Measurements from ENCODE around the gene KRTAP10-2. TPM values are rescaled to one million over a fixed set of nuclear protein-coding genes. Genes with fewer than 3 reads are reported as not detected.

Gene KRTAP10-2
- total RNA-seq, 1 experiment from 2014 or later = not detected

DNA sequence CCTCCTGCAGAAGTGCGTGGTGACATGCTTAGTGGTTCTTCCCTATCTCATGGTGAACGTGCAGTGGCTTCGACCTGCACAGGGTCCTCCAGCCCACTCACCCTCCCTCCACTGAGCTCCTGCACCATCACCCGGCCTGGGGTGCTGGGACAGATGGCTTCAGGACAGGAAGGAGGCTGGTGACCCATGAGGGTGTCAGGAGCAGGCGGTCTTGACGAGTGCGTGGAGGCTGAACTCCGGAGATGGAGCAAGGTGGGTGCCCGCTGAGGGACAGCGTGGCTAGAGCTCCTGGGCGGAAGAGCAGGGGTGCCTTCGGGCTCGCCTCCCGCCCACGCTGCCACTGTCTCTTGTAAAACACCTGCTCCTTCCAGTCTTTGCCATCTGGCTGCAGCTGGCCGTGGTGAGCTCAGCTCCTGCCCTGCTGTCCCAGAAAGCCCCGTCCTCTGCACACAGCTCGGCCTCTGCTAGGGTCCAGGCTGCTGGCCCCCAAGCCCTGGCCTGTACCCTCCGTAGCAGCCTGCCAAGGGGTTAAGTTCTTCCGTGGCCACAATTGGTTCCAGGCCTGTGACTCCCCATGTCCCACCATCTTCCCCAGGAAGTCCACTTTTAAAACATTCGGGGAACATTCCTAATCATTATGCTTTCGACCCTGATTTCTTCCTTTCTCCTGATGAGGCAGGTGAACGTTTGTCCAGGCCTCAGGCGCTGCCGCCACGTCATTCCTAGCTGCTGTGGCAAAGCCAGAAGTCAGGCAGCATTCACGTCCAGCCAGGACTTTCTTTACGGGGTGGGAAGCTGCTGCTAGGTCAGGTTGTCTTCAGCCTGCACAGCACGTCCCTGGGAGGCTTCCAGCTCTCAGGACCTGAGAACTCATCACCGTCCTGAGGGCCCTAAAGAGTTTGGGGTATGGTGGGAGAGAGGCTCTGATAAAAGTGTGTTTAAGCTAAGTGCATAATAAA, 19.4 kb downstream of the KRTAP10-2 start:
- Histone ChIP-seq H3K27ac (no peak overlapping the region), H3K9me2 (ENCODE audit: insufficient read depth) (no peaks in the 10 kb centered on the region), H4K20me1 (ENCODE audit: insufficient read depth) (no peaks in the 10 kb centered on the region), H3K4me3 (no peak overlapping the region), H3K36me3 (ENCODE audit: low read depth) (no peaks in the 10 kb centered on the region), H3F3A (ENCODE audit: insufficient read depth, low read depth) (no peaks in the 10 kb centered on the region), H3K4me2 (no peak overlapping the region), H3K4me1 (replicated peaks; ENCODE audit: insufficient read depth) (no peaks in the 10 kb centered on the region), H3K79me2 (ENCODE audit: low read depth) (no peaks in the 10 kb centered on the region), H2AFZ (no peak overlapping the region), H3K27me3 (ENCODE audit: insufficient read depth, low read depth) (peaks cover 50% of the 10 kb centered on the region), H3K9me3 (ENCODE audit: insufficient read depth, low read depth) (no peaks in the 10 kb centered on the region)
- no peak for DNase-seq
- TF ChIP-seq, protein P1, sequence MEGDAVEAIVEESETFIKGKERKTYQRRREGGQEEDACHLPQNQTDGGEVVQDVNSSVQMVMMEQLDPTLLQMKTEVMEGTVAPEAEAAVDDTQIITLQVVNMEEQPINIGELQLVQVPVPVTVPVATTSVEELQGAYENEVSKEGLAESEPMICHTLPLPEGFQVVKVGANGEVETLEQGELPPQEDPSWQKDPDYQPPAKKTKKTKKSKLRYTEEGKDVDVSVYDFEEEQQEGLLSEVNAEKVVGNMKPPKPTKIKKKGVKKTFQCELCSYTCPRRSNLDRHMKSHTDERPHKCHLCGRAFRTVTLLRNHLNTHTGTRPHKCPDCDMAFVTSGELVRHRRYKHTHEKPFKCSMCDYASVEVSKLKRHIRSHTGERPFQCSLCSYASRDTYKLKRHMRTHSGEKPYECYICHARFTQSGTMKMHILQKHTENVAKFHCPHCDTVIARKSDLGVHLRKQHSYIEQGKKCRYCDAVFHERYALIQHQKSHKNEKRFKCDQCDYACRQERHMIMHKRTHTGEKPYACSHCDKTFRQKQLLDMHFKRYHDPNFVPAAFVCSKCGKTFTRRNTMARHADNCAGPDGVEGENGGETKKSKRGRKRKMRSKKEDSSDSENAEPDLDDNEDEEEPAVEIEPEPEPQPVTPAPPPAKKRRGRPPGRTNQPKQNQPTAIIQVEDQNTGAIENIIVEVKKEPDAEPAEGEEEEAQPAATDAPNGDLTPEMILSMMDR (conservative IDR thresholded peaks at IDR 0.05) = no peak
- TF ChIP-seq EZH2 (IDR thresholded peaks at IDR 0.05; ENCODE audit: low read depth) = no peak
- intact Hi-C loops (cut with micrococcal nuclease; ENCODE audit: unreplicated experiment) = no loop called here
- CTCF ChIA-PET = no interaction called here
- no TSS peak for BruUV-seq (replicated peaks)
- POLR2A ChIA-PET (ENCODE audit: unreplicated experiment) = no interaction called here

DNA sequence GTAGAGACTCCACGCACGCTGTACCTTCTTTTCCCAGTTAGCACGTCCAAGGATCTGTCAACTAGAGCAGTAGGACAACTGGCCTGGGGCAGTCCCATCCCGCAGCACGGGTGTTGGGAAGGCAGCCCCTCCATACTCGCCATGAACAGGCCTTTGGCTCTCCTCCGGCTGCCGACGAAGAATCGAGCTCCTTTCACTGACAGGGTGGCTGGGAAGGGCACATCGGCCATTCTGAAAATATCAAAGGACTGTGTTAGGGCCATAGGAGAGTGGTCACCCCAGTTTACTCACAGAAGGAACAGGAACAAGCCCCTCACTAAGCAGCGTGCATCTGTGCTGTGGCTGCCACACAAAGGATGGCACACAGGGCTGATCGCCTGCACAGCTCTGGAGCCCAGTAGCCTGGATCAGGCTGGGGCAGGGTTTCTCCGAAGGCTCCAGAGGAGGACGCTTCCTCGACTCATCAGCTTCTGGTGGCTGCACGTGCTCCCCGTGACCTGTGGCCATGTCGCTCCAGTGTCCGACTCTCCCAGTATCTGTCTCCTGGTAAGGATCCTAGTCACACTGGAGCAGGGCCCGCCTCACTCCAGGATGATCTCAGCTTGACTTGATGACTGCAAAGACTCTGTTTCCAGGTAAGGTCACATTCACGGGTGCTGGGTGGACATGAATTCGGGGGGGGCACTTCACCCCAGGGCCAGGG, 20.3 kb downstream of the KRTAP10-2 start:
- no peak for DNase-seq
- no peaks in the 10 kb centered on the region for H3K9me3 ChIP-seq (ENCODE audit: insufficient read depth, low read depth)
- no peaks in the 10 kb centered on the region for H3F3A ChIP-seq (ENCODE audit: insufficient read depth, low read depth)
- no peaks in the 10 kb centered on the region for H3K79me2 ChIP-seq (ENCODE audit: low read depth)
- H3K27ac ChIP-seq = no peak overlapping the region
- BruUV-seq (replicated peaks) = no TSS peak
- no peak overlapping the region for H2AFZ ChIP-seq
- peaks cover 56% of the 10 kb centered on the region for H3K27me3 ChIP-seq (ENCODE audit: insufficient read depth, low read depth)
- no peaks in the 10 kb centered on the region for H3K4me1 ChIP-seq (replicated peaks; ENCODE audit: insufficient read depth)
- no peak for TF ChIP-seq EZH2 (IDR thresholded peaks at IDR 0.05; ENCODE audit: low read depth)
- TF ChIP-seq, protein P1 (conservative IDR thresholded peaks at IDR 0.05) = no peak
- H3K36me3 ChIP-seq (ENCODE audit: low read depth) = no peaks in the 10 kb centered on the region
- no peak overlapping the region for H3K4me2 ChIP-seq
- intact Hi-C loops (cut with micrococcal nuclease; ENCODE audit: unreplicated experiment) = no loop called here
- H4K20me1 ChIP-seq (ENCODE audit: insufficient read depth) = no peaks in the 10 kb centered on the region
- H3K4me3 ChIP-seq = no peak overlapping the region
- ChIA-PET CTCF (no interaction called here), POLR2A (ENCODE audit: unreplicated experiment) (no interaction called here)
- no peaks in the 10 kb centered on the region for H3K9me2 ChIP-seq (ENCODE audit: insufficient read depth)

DNA sequence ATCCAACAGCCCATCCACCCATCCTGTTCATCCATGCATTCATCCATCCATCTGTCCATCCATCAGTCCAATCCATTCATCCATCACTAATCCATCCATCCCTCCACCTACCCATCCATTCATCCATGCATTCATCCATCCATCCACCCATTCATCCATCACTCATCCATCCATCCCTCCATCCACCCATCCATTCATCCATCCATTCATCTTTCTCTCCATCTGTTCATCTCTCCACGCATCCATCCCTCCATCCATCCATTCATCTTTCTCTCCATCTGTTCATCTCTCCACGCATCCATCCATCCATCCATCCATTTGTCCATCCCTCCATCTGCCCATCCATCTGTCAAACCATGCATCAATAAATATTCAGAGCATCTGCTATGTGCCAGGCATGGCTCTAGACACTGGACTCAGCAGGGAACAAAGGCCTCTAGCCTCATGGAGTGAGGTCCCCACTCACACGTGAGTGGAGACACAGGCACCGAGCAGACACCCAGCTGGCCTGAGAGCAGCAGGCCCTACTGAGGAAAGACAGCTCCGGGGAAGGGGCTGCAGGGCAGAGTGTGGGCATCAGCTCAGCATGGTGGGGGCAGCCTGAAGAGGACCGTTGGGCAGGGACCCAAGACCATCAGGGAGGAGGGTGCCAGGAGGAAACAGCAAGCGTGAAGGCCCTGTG, 20.9 kb downstream of the KRTAP10-2 start:
- Histone ChIP-seq H3K4me1 (replicated peaks; ENCODE audit: insufficient read depth) (no peaks in the 10 kb centered on the region), H3K9me3 (ENCODE audit: insufficient read depth, low read depth) (no peaks in the 10 kb centered on the region), H3K27ac (no peak overlapping the region), H4K20me1 (ENCODE audit: insufficient read depth) (no peaks in the 10 kb centered on the region), H3F3A (ENCODE audit: insufficient read depth, low read depth) (no peaks in the 10 kb centered on the region), H3K4me2 (no peak overlapping the region), H3K79me2 (ENCODE audit: low read depth) (no peaks in the 10 kb centered on the region), H3K27me3 (ENCODE audit: insufficient read depth, low read depth) (peaks cover 54% of the 10 kb centered on the region), H2AFZ (no peak overlapping the region), H3K4me3 (no peak overlapping the region), H3K9me2 (ENCODE audit: insufficient read depth) (no peaks in the 10 kb centered on the region), H3K36me3 (ENCODE audit: low read depth) (no peaks in the 10 kb centered on the region)
- no peak for DNase-seq
- no TSS peak for BruUV-seq (replicated peaks)
- ChIA-PET POLR2A (ENCODE audit: unreplicated experiment) (no interaction called here), CTCF (no interaction called here)
- intact Hi-C loops (cut with micrococcal nuclease; ENCODE audit: unreplicated experiment) = no loop called here
- TF ChIP-seq, protein P1 (conservative IDR thresholded peaks at IDR 0.05) = no peak
- TF ChIP-seq EZH2 (IDR thresholded peaks at IDR 0.05; ENCODE audit: low read depth) = no peak
